Sciatic nerve (tissue), 2 donors: ENCODE measurements around the gene WDR72. TPM values are rescaled to one million over a fixed set of nuclear protein-coding genes. Genes with fewer than 3 reads are reported as not detected.
"Not testable (repeated sequence)": the region's sequence is repeated elsewhere in the genome, so short reads cannot be mapped to it uniquely, and the experiment has no call there.

Experiments
- ATAC-seq: fragments of 200-7000 bp; cut with Tn5 transposase; one replicate; pipeline ENCODE4 v1.9.1; 2020; ENCODE audit warnings: mild to moderate bottlenecking, moderate library complexity
- DNase-seq: peaks from one replicate; pipeline ENCODE4 v3.0.0-alpha.2; 2020; ENCODE audit warnings: low spot score
- intact Hi-C: fragments of 100-400 bp; cut with DNase I; formaldehyde crosslinking; loops from one replicate; pipeline ENCODE4 v1.14.2; 2022
- total RNA-seq: library from RNA; stranded (reverse); fragmentation: NEBNext Ultra II Directional; extraction: Animal tissue kit (Norgen Biotek cat#: 25700); gene quantifications from one replicate; pipeline ENCODE4 v1.2.1, GENCODE V29; 2021
- donor health status: DM: no; HTN: no; CAD: no.
- donor health status: DM: no; HTN: no; CAD: no.

The WDR72 gene
- total RNA-seq, 1 donor from 2014 or later = not detected

GRCh38 chr15:53716909-53717876 is 42.3 kb downstream of the WDR72 start:
- no peak for DNase-seq
- intact Hi-C loops = no loop called here
- no peak for ATAC-seq

GRCh38 chr15:53713218-53713617 is 46.2 kb downstream of the WDR72 start:
- intact Hi-C loops = no loop called here
- ATAC-seq (no peak), DNase-seq (no peak)

- DNase-seq (no peak), ATAC-seq (no peak)
- intact Hi-C loops = no loop called here
These were observed 48.6 kb downstream of the WDR72 start for GRCh38 chr15:53710906-53711305.

- DNase-seq (no peak), ATAC-seq (no peak)
- intact Hi-C loops = no loop called here
These were observed 49.6 kb downstream of the WDR72 start for GRCh38 chr15:53709821-53710220.

- intact Hi-C loops = no loop called here
- DNase-seq = no peak
- no peak for ATAC-seq
These were observed 64.1 kb downstream of the WDR72 start for GRCh38 chr15:53695365-53695764.

GRCh38 chr15:53694476-53694874 is 65.0 kb downstream of the WDR72 start:
- DNase-seq (no peak), ATAC-seq (no peak)
- intact Hi-C loops = no loop called here

GRCh38 chr15:53693729-53694475 is 65.6 kb downstream of the WDR72 start:
- DNase-seq = peak; percentile 58
- ATAC-seq = no peak
- intact Hi-C loops = no loop called here

- DNase-seq, intact Hi-C loops, ATAC-seq: not testable (repeated sequence)
These were observed 75.3 kb downstream of the WDR72 start for GRCh38 chr15:53684162-53684561.

GRCh38 chr15:53681056-53681455 is 78.4 kb downstream of the WDR72 start:
- DNase-seq (no peak), ATAC-seq (no peak)
- intact Hi-C loops = no loop called here

GRCh38 chr15:53675832-53676231 is 83.6 kb downstream of the WDR72 start:
- DNase-seq = no peak
- intact Hi-C loops = no loop called here
- no peak for ATAC-seq

GRCh38 chr15:53671545-53671944 is 87.9 kb downstream of the WDR72 start:
- ATAC-seq (no peak), DNase-seq (no peak)
- intact Hi-C loops = no loop called here

- no peak for DNase-seq
- no peak for ATAC-seq
- intact Hi-C loops = no loop called here
These were observed 88.8 kb downstream of the WDR72 start for GRCh38 chr15:53670701-53671100.

- intact Hi-C loops = no loop called here
- ATAC-seq (no peak), DNase-seq (no peak)
These were observed 93.5 kb downstream of the WDR72 start for GRCh38 chr15:53665930-53666329.

- ATAC-seq = no peak
- intact Hi-C loops = no loop called here
- DNase-seq = no peak
These were observed 100.5 kb downstream of the WDR72 start for GRCh38 chr15:53658827-53659555.

- intact Hi-C loops = no loop called here
- DNase-seq (no peak), ATAC-seq (no peak)
These were observed 101.2 kb downstream of the WDR72 start for GRCh38 chr15:53658255-53658654.

- intact Hi-C loops = no loop called here
- DNase-seq = no peak
- no peak for ATAC-seq
These were observed 110.5 kb downstream of the WDR72 start for GRCh38 chr15:53648934-53649333.

- ATAC-seq (no peak), DNase-seq (no peak)
- intact Hi-C loops = no loop called here
These were observed 114.8 kb downstream of the WDR72 start for GRCh38 chr15:53644660-53645059.

- no peak for DNase-seq
- intact Hi-C loops = no loop called here
- ATAC-seq = no peak
These were observed 124.9 kb downstream of the WDR72 start for GRCh38 chr15:53634517-53635106.

- ATAC-seq (no peak), DNase-seq (no peak)
- intact Hi-C loops = no loop called here
These were observed 132.2 kb downstream of the WDR72 start for GRCh38 chr15:53627279-53627678.
